ENCODE measurements around the gene ITPRIPL2.

The ITPRIPL2 gene

GRCh38 chr16:19093631-19094541, 19.9 kb upstream of the ITPRIPL2 start:
- no peak for DNase-seq (ENCODE audit: low read depth)

DNA sequence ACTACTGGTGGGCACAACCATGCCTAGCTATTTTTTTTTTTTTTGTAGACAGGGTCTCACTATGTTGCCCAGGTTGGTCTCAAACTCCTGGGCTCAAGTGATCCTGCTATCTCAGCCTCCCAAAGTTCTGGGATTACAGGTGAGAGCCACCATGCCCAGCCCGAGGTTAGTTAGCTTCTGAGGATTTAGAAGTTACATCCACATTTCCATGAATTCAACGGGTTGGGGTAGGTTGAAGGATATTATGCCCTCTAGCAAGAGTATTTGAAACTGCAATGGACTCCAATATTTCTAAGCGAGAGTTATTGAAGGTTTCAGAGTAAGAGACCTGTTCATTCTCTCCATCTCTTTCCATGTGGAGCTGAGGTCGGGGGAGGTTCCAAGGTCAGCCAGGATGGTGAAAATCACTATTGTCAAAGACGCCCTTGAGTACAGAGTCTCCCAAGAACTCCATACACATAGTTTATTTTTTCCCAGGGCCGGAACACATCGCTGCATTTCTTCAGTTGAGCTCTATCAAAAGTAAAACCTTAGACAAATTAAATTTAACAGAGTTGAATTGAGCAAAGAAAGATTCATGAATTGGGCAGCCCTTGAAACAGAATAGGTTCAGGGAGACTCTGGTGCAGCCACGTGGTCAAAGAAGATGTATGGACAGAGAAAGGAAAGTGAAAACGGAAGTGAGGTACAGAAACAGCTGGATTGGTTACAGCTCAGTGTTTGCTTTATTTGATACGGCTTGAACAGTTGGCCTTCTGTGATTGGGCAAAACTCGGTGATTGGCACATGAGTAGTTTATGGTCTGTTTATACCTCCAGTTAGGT, 19.0 kb upstream of the ITPRIPL2 start:
- DNase-seq (ENCODE audit: low read depth) = no peak

GRCh38 chr16:19095654-19096053, 18.1 kb upstream of the ITPRIPL2 start:
- no peak for DNase-seq (ENCODE audit: low read depth)

- DNase-seq (ENCODE audit: low read depth) = no peak
These were observed 15.6 kb upstream of the ITPRIPL2 start for GRCh38 chr16:19098173-19098572.

GRCh38 chr16:19102187-19102872, 11.4 kb upstream of the ITPRIPL2 start:
- no peak for DNase-seq (ENCODE audit: low read depth)

DNA sequence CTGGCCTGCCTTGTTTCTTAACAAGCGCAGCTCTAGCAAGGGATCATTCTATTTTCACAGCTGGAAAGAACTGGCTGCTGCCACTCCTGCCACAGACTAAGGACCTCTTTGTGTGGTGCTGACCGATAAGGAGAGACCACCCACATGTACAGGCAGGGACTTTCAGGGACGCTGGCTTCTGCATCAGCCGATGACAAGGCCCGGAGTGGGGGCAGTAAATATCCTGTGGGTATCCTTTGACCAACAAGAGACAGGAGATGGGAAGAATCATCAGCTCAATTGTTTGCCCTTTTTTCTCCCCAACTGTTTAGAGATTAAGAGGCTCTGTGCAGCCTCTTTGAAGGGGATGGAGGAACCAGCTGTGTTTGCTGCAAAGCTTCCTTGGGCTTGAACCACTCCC, 9.2 kb upstream of the ITPRIPL2 start:
- no peak for DNase-seq (ENCODE audit: low read depth)

GRCh38 chr16:19105131-19105530, 8.6 kb upstream of the ITPRIPL2 start:
- no peak for DNase-seq (ENCODE audit: low read depth)

GRCh38 chr16:19105891-19106624, 7.7 kb upstream of the ITPRIPL2 start:
- no peak for DNase-seq (ENCODE audit: low read depth)

DNA sequence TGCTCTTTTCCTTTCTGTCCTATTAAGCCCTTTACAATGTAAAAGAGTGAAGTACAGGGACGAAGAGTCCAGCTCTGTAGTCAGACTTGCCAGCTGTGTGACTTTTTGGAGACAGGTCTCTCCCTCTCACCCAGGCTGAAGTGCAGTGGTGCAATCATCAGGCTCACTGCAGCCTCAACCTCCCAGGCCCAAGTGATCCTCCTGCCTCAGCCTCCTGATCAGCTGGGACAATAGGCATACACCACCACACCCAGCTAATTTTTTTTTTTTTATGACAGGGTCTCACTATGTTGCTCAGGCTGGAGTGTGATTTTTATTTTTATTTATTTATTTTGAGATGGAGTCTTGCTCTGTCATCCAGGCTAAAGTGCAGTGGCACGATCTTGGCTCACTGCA, 7.1 kb upstream of the ITPRIPL2 start:
- DNase-seq (ENCODE audit: low read depth) = no peak

- DNase-seq (ENCODE audit: low read depth) = no peak
These were observed 5.1 kb upstream of the ITPRIPL2 start for GRCh38 chr16:19108409-19109287.

- DNase-seq (ENCODE audit: low read depth) = no peak
These were observed 4.5 kb upstream of the ITPRIPL2 start for GRCh38 chr16:19109288-19109664.

DNA sequence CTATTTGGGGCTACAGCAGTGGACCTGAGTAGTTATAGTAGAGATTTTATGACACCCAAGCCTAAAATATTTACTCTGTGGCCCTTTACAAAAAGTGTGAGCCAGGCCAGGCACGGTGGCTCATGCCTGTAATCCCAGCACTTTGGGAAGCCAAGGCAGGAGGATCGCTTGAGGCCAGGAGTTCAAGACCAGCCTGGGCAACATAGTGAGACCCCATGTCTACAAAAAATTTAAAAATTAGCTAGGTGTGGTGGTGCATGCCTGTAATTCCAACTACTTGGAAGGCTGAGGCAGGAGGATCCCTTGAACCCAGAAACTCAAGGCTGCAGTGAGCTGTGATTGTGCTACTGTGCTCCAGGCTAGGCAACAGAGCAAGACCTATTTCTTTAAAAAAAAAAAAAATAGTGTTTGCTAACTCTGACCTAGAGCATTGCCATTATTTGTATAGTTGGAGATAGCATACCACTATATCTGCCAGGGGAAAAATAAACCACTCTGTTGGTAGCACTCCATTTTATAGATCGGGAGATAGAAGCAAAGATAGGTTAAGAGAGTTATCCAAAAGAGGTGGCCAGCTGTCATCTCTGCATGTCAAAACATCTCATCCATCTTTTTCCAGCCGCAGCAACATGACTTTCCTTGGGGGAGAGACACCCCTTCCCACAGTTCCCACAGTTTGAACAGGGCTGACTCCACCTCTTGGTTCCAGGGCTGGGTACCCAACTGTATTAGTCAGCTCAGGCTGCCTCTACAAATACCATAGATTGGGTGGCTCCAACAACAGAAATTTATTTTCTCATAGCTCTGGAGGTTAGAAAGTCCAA, 3.0 kb upstream of the ITPRIPL2 start:
- DNase-seq (ENCODE audit: low read depth) = no peak

- no peak for DNase-seq (ENCODE audit: low read depth)
These were observed 1.7 kb upstream of the ITPRIPL2 start for GRCh38 chr16:19112099-19112407.

DNA sequence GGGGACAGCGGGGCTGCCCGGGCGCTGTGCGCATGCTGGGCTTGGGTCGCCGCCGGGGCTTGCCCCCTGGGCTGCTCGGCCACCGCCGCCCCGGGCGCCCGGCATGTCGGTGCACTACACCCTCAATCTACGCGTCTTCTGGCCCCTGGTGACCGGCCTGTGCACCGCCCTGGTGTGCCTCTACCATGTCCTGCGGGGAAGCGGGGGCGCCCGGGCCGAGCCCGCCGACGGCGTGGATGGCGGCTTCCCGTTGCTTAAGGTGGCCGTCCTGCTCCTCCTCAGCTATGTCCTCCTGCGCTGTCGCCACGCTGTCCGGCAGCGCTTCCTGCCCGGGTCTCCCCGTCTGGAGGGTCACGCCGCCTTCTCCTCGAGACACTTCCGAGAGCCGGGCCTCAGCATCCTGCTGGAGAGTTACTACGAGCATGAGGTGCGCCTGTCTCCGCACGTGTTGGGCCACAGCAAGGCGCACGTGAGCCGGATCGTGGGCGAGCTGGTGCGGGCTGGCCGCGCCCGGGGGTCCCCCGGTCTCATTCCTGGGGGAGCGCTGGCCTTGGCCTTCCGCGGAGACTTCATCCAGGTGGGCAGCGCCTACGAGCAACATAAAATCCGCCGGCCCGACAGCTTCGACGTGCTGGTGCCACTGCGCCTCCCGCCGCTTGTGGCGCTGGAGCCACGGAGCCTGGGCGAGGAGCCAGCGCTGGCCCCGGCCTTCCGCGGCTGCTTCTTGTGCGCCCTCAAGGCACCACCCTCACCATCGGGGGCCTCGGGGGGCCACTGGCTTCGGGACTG, 789 bp downstream of the ITPRIPL2 start:
- no peak for DNase-seq (ENCODE audit: low read depth)

DNA sequence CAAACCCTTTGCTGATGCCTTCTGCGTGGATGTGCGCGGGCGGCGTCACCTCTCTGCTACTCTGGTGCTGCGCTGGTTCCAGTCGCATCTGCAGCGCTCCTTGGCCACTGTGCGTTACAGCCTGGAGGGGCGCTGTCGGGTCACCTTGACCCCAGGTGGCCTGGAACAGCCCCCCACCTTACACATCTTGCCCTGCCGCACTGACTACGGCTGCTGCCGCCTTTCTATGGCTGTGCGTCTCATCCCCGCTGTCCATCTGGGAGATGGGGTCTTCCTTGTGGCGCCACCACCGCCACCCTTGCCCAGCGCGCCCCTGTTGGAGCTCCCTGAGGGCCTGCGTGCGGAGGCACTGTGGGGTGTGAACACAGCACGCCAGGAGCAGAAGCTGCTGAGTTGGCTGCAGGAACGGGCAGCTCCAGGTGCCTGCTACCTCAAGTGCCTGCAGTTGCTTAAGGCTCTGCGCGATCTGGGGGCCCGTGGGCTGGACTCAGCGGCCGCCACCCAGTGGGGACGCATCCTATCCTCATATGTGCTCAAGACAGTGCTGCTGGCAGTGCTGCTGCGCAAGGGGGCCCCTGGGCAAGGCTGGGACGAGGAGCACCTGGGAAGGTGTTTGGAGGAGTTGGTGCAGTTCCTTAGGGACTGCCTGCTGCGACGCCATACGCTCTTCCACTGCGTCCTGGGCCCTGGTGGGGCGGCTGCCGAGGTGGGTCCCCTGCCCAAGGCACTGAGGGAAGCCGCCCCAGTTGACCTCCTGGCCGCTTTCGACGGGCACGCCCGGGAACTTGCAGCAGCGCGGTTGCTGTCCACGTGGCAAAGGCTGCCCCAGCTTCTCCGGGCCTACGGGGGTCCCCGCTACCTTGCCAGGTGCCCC, 1.6 kb downstream of the ITPRIPL2 start:
- no peak for DNase-seq (ENCODE audit: low read depth)

DNA sequence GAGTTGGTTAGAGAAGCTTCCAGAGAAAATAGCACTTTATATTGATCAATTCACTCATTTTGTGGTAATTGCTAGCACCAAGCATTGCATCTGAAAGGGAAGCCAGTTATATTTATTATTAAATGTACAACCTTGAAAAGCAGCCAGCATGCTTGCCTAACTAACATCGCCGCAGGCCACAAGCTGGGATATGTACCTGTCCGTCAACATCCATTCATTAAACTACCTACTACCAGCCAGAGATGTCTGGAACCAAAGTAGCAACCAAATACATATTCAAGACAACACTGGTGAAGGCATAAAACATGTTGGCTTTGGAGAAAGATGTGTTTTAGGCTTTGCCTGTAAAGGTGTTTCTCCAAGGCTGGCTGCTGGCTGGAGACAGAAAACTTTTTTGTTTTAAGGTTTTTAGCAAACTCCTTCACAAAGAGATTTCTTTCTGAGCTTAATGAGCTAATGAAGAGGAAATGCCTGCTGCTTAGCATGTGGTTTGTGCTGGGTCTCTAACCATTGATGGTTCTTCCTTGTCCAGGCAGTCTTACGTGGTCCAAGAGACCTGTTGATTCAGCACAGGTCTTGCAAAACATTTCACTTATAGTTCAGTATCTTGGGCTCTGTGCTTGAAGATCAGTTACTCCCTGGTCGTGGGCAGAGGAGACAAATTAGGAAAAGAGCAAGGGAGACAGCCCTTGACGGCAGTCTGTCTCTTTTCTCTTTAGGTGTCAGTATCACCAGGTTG, 3.1 kb downstream of the ITPRIPL2 start:
- no peak for DNase-seq (ENCODE audit: low read depth)

DNA sequence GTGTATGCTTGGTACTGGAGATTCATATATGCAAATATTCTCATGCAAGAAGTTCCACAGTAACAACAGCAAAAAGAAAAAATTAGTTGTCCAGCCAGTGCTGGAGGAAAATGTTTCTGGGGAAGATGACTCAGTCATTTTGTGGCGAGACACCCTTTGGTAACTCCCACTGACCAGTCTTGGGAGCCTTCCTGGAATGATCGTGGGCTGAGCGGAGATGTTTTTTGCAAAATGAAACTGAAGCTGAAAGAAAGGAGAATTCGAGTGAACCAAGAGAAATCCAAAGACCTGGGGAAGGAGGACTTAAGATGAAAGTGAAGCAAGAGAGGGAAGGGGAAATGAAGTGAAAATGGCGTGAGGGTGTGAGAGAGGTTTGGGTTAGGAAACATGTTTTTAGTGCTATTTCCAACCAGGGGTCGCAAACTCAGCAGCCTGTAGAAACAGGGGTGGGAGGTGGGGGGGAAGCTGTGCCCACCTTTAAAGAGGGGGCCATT, 5.2 kb downstream of the ITPRIPL2 start:
- no peak for DNase-seq (ENCODE audit: low read depth)
